ENCODE results near the gene URI1.

GRCh38 chr19:30028118-30028991, 86.3 kb downstream of the URI1 start:
- TF ChIP-seq CTCF (tag by site-specific recombination; IDR thresholded peaks at IDR 0.05), result no peak
- TF ChIP-seq ZSCAN5A (tag by site-specific recombination; IDR thresholded peaks at IDR 0.05), result no peak

All from HEK293 (cell line).